HS-5 (cell line): Measurements from ENCODE around the gene HOXA2.
A peak's percentile ranks its signal among the peaks of the same experiment; 100 is the strongest.

ENCODE experiments used
- DNase-seq: peaks from one replicate; pipeline ENCODE4 v3.0.0-alpha.2; 2012; ENCODE audit warnings: low read depth

Gene HOXA2

DNA sequence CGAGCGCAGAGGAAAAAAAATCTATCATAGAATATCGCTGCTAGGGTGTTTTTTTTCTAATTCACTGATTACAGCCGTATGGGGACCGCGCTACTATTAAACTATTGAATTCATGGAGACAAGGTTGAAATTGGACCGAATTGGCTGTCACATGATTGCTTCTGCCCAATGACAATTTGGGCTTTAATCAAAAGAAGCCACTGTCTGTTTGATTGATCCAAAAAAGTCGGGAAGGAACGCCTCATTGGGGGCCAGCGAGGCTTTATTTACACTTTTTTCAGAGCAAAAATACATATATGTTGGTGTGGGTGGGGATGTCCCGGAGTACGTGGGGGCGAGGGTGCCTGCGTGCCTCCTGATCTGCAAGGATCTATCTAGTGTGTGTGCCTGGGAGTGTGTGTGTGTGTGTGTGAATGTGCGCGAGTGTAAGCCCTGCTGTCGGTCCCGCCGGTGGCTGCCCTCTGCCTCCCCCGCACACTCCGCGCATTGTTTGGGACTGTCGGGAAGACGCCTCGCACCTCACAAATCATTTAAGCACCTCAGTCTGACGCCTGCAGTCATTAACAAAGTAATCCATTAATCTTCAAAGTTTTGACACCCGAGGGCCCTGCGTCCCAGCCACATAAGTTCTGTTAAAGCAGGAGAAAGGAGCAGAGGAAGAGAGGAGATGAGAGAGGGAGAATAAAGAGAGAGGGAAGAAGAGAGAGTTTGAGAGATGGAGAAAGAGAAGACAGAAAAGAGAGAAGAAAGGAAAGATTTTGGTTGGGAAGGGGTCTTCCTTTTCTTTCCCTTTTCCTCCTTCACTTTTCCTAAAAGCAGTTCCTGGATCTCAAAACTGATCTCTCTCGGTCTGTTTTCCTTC lies at the start of gene HOXA2:
HOXA2 (minus strand) TSS at position 103 of the 862 bp plus-strand sequence. CDS start 183 bp downstream, outside the sequence.
- DNase-seq, result no peak

- peak; percentile 28 for DNase-seq
Measured at GRCh38 chr7:27151341-27151930, 49.0 kb upstream of the HOXA2 start.

GRCh38 chr7:27150568-27151340 lies 48.3 kb upstream of the HOXA2 start:
- peak; percentile 74 for DNase-seq

DNA sequence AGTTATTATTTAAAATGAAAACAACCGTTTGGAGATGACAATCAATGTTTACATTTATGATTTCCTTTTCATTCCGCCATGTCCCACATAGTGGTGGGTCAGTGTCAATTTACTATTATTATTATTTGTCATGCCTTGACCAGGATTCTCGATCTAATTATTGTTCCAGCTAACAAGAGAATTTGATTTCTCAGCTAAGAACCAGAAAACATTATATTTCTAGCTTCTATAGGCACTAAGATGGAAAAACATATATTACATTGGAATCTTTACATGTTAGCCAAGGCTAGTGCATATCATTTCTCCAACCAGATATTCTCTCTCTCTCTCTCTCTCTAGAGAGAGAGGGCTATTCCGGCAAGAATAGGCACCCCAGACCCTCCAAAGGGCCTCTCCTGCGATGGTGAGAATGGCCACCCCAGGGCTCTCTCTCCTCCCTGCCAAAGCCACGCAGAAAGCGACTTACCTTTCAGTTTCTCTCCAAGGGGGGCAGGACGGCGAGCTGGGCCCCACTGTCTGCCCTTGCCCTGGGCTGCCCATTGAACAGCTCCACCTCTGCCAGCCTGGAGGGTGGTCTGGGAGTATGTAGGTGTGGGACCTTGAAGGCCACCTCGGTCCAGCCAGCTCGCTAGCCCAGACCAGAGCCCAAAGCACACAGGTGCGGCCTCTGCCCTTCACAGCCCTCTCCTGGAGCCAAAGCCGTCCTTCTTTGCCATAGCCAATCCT lies 47.5 kb upstream of the HOXA2 start:
- no peak for DNase-seq

DNA sequence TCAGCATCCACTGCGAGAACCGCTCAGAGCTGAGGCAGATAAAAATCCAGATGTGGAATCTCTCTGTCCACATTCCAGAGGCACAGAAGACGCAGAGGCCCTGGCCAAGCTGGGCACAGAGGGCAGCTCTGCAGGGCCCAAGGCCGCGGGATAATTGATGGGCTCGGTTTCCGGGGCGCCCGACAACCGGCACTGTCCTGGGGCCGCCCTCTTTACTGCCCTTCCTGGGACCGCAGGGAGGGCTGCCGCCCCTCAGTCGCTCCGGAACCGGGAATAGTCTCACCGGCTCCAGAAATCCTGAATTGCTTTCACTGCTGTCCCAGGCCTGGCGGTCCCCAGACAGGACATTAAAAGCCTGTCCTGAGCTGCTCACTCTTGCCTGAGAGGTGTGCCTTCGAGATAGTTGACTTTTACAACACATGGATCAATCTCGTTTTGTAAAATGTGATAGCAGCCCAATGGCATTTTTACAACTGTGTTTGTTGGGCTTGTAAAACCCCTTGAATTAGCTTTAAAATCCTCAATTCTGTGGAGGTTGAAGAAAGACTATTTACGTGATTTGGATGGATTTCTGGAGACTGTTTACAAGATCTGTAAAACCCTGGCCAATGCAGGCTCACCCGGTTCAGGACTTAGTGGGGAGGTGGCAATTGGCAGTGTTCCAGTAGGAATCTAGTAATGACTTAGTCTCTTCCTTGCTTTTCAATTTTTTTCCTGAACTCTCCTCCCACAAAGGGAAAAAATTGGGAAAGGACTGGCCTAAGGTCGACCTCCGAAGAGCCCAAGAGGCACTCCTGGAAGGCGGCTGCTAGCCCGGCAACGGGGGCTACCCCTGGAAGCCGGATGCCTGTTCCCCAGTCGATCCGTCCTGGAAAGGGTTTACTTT lies 46.5 kb upstream of the HOXA2 start:
- DNase-seq, result no peak

- DNase-seq, result no peak
Measured at GRCh38 chr7:27148031-27148755, 45.7 kb upstream of the HOXA2 start.

- no peak for DNase-seq
Measured at GRCh38 chr7:27147199-27148030, 44.9 kb upstream of the HOXA2 start, which contains the start of gene HOXA6. TSS of gene HOXA6 (minus strand) at chr7:27147774. CDS start at chr7:27147749, 25 bp downstream.

DNA sequence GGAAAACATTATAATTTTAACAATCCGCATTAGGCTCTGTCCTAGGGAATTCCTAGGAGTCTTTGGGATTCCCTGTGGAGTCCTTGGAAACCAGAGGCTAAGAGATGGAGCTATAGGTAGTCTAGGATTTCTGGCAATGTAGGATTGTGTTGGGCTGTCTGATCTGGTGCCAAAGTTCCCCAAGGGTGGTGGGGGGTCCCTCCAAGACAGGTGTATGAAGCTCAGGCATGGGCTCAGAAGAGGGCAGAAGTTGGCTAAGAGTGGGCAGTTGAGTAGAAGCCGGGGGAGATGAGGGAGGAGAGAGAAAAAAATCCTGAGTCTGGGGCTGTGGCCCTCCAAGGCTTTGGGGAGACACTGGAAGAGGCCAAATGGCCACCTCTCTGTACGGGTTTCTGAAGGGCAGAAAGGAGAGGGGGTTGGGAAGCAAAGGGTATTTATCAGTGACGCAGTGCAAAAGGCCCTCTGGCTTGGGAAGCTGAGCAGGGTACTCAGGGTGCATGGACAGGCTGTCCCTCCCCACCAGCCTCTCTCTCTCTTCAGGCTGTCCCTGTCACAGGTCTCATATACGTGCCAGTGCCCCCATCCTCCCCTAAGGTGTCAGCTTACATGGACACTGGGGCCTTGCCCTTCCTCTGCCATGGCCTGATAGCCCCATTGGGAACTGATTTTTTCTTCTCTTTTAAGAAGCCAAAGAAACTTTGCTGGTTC lies 44.2 kb upstream of the HOXA2 start:
- no peak for DNase-seq

DNA sequence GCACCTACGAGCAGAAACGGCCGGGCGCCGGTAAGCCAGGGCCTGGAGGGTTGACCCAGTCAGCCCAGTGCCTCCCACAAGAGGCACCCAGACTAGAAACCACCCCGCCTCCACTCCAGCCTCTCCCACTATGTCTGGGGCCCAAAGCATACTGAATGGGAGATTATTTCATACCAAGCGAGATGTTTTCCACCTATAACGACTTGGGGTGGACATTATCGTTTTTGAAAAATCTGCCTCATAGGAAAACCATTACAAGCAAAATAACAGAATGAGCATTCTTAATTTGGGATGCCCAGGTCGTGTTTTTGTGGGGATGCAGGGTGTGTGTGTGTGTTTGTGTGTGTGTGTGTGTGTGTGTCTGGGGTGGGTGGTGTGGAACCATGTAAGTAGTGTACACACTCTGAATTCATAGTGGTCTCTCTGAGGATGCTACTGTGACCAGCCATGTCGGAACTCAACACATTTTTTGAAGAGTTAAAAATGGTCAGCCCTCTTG lies 43.5 kb upstream of the HOXA2 start:
- no peak for DNase-seq

DNA sequence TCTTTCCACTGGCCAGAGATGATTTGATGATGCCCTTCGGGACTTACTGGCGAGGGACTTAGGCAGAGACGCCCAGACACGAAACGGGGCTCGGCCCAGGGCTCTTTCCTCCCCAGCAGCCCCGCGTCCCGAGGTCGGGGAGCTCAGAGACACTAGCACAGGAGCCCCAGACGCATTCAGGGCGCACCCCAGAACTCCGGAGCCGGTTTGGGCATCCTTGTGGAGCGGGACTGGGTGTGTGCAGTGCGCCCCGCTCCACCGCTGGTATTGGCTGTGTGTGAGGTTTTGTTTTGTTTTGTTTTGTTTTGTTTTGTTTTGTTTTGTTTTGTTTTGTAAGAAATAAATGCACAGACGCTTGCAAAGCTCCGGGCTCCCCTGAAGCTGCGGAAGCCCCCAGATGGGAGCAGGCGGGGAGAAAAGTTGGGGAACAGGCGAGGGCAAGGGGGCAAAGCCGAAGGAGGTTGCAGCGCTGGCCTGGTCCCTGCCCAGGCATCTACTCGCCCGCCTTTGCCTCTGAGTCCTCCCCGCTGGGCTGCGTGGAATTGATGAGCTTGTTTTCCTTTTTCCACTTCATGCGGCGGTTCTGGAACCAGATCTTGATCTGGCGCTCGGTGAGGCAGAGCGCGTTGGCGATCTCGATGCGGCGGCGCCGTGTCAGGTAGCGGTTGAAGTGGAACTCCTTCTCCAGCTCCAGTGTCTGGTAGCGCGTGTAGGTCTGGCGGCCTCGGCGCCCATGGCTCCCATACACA lies 42.9 kb upstream of the HOXA2 start:
- no peak for DNase-seq

DNA sequence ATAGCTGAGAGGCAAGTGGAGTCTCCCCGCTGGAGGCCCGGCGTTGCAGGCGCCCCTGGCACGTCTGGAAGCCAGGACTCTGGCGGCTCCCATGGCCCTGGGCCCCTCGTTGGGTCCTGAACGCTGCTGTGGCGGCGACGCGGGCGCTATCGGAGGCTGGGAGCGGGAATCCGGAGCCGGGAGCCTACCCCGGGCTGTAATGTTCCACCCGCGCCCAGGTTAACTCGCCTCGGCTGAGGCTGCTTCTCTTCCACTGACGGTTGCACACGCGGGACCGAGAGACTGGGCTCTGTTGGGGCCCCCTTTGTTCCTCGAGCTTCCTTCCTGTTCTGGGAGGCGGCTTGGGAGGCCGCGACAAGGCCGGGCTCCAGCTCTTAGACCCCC lies 42.3 kb upstream of the HOXA2 start:
- DNase-seq, result no peak

DNA sequence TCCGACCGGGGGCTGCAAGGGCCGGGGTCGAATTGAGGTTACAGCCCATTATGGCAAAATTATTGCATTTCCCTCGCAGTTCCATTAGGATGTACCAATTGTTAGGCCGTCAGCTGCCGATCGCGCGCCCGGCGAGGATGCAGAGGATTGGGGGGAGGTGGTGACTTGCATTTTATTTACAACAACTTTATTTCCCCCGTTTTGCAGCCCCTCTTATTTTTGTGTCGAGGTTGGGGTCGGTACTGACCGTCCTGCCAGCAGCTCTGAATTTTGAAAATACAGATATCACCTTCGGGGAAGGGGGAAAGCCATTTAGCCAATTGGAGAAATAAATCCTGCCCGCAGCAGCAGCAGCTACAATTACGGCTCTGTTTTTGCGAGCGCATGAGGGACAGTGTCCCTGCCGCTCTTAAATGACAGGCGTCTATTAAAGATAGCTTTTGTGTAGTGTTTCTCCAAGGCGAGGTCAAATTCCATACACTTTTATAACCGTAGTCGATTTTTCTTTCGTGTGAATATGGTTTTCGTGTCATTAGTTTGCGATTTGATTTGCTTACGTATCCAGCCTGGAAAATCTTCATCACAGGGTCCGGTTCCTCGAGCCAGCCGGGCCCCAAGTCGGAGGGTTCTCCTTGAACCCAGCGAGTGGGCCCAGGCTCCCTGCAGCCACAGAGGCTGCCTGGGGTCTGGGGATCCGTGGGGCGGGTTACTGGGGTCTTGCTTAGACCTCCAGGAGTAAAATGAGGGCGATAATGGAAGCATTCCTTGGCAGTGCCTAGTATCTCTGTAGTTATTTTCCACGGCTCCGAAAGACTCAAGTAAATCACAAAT lies 41.7 kb upstream of the HOXA2 start:
- DNase-seq, result no peak

GRCh38 chr7:27143023-27143949 lies 40.8 kb upstream of the HOXA2 start, which contains the start of gene HOXA5:
TSS of gene HOXA5 (minus strand) at chr7:27143681. CDS start at chr7:27143607, 74 bp downstream.
- DNase-seq, result no peak

DNA sequence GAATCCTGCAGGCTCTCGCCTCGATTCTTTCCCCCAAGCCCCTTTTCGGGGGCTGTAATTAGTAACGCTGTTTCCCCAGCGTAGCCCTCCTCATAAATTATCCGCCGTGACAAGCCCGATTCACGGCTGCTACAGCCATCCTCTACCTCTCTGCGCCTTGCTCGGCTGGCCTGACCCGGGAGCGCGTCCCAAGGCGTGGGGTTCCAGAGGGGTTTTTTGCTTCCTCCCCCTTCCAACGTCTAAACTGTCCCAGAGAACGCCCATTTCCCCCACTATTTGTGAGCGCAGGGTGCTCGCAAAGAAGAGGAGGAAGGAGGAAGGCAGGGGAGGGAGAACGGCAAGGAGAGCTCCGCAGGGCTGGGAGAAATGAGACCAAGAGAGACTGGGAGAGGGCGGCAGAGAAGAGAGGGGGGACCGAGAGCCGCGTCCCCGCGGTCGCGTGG lies 40.1 kb upstream of the HOXA2 start:
- DNase-seq, result no peak

DNA sequence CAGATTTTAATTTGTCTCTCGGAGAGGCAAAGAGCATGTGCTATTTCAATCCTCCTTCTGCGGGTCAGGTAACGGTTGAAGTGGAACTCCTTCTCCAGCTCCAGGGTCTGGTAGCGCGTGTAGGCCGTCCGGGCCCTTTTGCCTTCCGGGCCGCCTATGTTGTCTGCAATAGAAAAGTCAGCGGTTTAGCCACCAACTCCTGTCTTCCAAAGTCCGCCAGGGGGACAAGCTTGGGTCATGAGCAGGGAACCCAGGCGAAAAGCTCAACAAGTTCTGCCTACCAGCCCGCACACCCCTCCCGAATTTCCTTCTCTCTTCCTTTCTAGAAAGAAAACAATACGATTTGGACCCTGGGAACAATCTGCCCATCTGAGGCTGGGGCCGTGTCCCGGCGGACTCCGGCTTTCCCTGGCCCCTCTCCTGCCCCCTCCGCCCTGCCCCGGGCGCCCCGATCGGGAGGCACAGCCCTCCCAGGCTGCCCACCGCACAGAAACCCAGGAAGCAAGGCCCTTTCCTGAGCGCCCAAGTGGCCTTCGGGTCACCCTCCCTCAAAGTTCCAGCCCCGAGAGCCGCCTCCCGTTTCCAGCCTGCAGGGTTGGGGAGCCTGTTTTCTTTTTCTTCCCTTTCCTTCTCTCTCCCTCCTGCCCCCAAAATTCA lies 39.6 kb upstream of the HOXA2 start:
- DNase-seq, result no peak
